ENCODE measurements around the gene NGFR. TPM values are rescaled to one million over a fixed set of nuclear protein-coding genes. Genes with fewer than 3 reads are reported as not detected.

Gene NGFR
- total RNA-seq, 1 experiment from 2014 or later = 0.11 TPM

DNA sequence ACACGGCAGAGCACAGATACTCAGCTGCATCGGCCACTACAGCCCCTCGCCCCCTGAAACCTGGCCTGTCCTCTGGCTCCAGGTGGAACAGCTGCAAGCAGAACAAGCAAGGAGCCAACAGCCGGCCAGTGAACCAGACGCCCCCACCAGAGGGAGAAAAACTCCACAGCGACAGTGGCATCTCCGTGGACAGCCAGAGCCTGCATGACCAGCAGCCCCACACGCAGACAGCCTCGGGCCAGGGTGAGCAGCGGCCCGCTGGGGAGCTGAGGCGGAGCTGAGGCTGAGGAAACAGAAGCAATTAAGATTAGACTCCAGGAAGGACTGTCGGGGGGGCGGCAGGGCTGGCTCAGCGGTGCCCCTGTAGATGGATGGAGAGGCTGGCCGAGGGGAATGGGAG lies 16.7 kb downstream of the NGFR start:
- TF ChIP-seq, protein P1, sequence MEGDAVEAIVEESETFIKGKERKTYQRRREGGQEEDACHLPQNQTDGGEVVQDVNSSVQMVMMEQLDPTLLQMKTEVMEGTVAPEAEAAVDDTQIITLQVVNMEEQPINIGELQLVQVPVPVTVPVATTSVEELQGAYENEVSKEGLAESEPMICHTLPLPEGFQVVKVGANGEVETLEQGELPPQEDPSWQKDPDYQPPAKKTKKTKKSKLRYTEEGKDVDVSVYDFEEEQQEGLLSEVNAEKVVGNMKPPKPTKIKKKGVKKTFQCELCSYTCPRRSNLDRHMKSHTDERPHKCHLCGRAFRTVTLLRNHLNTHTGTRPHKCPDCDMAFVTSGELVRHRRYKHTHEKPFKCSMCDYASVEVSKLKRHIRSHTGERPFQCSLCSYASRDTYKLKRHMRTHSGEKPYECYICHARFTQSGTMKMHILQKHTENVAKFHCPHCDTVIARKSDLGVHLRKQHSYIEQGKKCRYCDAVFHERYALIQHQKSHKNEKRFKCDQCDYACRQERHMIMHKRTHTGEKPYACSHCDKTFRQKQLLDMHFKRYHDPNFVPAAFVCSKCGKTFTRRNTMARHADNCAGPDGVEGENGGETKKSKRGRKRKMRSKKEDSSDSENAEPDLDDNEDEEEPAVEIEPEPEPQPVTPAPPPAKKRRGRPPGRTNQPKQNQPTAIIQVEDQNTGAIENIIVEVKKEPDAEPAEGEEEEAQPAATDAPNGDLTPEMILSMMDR (conservative IDR thresholded peaks at IDR 0.05) = no peak
- no peak for TF ChIP-seq EZH2 (IDR thresholded peaks at IDR 0.05; ENCODE audit: low read depth)
- no peak overlapping the region for H3K4me2 ChIP-seq
- intact Hi-C loops (cut with micrococcal nuclease; ENCODE audit: unreplicated experiment) = no loop called here
- no peaks in the 10 kb centered on the region for H3K9me3 ChIP-seq (ENCODE audit: insufficient read depth, low read depth)
- CTCF ChIA-PET = no interaction called here
- H3K36me3 ChIP-seq (ENCODE audit: low read depth) = no peaks in the 10 kb centered on the region
- H3K4me1 ChIP-seq (replicated peaks; ENCODE audit: insufficient read depth) = peaks cover 33% of the 10 kb centered on the region
- H3K9me2 ChIP-seq (ENCODE audit: insufficient read depth) = no peaks in the 10 kb centered on the region
- H3K4me3 ChIP-seq = no peak overlapping the region
- POLR2A ChIA-PET (ENCODE audit: unreplicated experiment) = no interaction called here
- DNase-seq = no peak
- no peak overlapping the region for H2AFZ ChIP-seq
- H3K27me3 ChIP-seq (ENCODE audit: insufficient read depth, low read depth) = peaks cover 4% of the 10 kb centered on the region; the same call in 1 of the 2 replicates
- no TSS peak for BruUV-seq (replicated peaks)
- no peaks in the 10 kb centered on the region for H4K20me1 ChIP-seq (ENCODE audit: insufficient read depth)
- no peak overlapping the region for H3K27ac ChIP-seq
- H3K79me2 ChIP-seq (ENCODE audit: low read depth) = no peaks in the 10 kb centered on the region
- H3F3A ChIP-seq (ENCODE audit: insufficient read depth, low read depth) = peaks cover 19% of the 10 kb centered on the region; the same call in 1 of the 2 replicates

DNA sequence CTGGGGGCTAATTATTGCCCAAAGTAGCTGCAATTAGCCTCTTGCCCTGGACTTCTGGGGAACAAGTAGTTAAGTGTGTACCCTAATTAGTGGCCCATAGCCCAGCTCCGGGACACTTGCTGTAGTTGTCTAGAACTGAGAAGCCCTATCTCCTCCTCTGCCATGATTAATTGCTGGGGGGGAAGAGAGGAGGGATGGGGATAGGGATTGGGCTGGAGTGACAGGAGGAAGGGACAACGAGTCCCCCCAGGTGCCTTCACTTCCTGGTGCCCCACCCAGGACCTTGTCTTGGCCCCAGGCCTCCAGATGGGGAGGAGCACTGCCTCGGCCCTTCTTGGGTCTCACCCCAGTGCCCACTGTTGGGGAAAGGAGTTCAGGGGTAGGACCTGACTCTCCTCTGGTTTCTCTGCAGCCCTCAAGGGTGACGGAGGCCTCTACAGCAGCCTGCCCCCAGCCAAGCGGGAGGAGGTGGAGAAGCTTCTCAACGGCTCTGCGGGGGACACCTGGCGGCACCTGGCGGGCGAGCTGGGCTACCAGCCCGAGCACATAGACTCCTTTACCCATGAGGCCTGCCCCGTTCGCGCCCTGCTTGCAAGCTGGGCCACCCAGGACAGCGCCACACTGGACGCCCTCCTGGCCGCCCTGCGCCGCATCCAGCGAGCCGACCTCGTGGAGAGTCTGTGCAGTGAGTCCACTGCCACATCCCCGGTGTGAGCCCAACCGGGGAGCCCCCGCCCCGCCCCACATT lies 17.4 kb downstream of the NGFR start:
- peaks cover 29% of the 10 kb centered on the region for H3K4me1 ChIP-seq (replicated peaks; ENCODE audit: insufficient read depth)
- intact Hi-C loops (cut with micrococcal nuclease; ENCODE audit: unreplicated experiment) = no loop called here

DNA sequence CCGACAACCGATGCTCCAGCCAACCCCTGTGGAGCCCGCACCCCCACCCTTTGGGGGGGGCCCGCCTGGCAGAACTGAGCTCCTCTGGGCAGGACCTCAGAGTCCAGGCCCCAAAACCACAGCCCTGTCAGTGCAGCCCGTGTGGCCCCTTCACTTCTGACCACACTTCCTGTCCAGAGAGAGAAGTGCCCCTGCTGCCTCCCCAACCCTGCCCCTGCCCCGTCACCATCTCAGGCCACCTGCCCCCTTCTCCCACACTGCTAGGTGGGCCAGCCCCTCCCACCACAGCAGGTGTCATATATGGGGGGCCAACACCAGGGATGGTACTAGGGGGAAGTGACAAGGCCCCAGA lies 17.9 kb downstream of the NGFR start:
- no peaks in the 10 kb centered on the region for H3K9me3 ChIP-seq (ENCODE audit: insufficient read depth, low read depth)
- no peaks in the 10 kb centered on the region for H3K36me3 ChIP-seq (ENCODE audit: low read depth)
- no peak overlapping the region for H2AFZ ChIP-seq
- no peak for TF ChIP-seq EZH2 (IDR thresholded peaks at IDR 0.05; ENCODE audit: low read depth)
- TF ChIP-seq, protein P1 (conservative IDR thresholded peaks at IDR 0.05) = no peak
- H3K27me3 ChIP-seq (ENCODE audit: insufficient read depth, low read depth) = no peaks in the 10 kb centered on the region
- H3K9me2 ChIP-seq (ENCODE audit: insufficient read depth) = no peaks in the 10 kb centered on the region
- no peak overlapping the region for H3K27ac ChIP-seq
- no peaks in the 10 kb centered on the region for H4K20me1 ChIP-seq (ENCODE audit: insufficient read depth)
- peaks cover 12% of the 10 kb centered on the region; the same call in 1 of the 2 replicates for H3F3A ChIP-seq (ENCODE audit: insufficient read depth, low read depth)
- DNase-seq = no peak
- intact Hi-C loops (cut with micrococcal nuclease; ENCODE audit: unreplicated experiment) = no loop called here
- ChIA-PET POLR2A (ENCODE audit: unreplicated experiment) (no interaction called here), CTCF (interaction anchor here (0.7 kb wide), 1 partner anchor 25 kb away, joined by 3 read pairs; no protein-coding TSS in a partner anchor)
- no TSS peak for BruUV-seq (replicated peaks)
- no peaks in the 10 kb centered on the region for H3K79me2 ChIP-seq (ENCODE audit: low read depth)
- H3K4me3 ChIP-seq = no peak overlapping the region
- no peak overlapping the region for H3K4me2 ChIP-seq
- peaks cover 24% of the 10 kb centered on the region for H3K4me1 ChIP-seq (replicated peaks; ENCODE audit: insufficient read depth)

More for the DNA sequence above, 17.4 kb downstream of the NGFR start:
- DNase-seq = no peak
- POLR2A ChIA-PET (ENCODE audit: unreplicated experiment) = no interaction called here
- TF ChIP-seq EZH2 (IDR thresholded peaks at IDR 0.05; ENCODE audit: low read depth) = no peak
- TF ChIP-seq, protein P1 (conservative IDR thresholded peaks at IDR 0.05) = no peak
- no TSS peak for BruUV-seq (replicated peaks)
- Histone ChIP-seq H3K79me2 (ENCODE audit: low read depth) (no peaks in the 10 kb centered on the region), H3K9me2 (ENCODE audit: insufficient read depth) (no peaks in the 10 kb centered on the region), H4K20me1 (ENCODE audit: insufficient read depth) (no peaks in the 10 kb centered on the region), H3K4me3 (no peak overlapping the region), H3K27me3 (ENCODE audit: insufficient read depth, low read depth) (no peaks in the 10 kb centered on the region), H3F3A (ENCODE audit: insufficient read depth, low read depth) (peaks cover 17% of the 10 kb centered on the region; the same call in 1 of the 2 replicates), H3K36me3 (ENCODE audit: low read depth) (no peaks in the 10 kb centered on the region), H3K27ac (no peak overlapping the region), H3K9me3 (ENCODE audit: insufficient read depth, low read depth) (no peaks in the 10 kb centered on the region), H2AFZ (no peak overlapping the region), H3K4me2 (no peak overlapping the region)
- CTCF ChIA-PET = no interaction called here
